ENCODE data around the gene DENND4C.
"Not testable (repeated sequence)": the region's sequence is repeated elsewhere in the genome, so short reads cannot be mapped to it uniquely, and the experiment has no call there.

The DENND4C gene

GRCh38 chr9:19232823-19233194 lies 2.3 kb downstream of the DENND4C start:
- peaks cover 13% of the 10 kb centered on the region for H3K36me3 Mint-ChIP-seq (ENCODE audit: insufficient read depth)
- ATAC-seq (replicated peaks) (no peak), DNase-seq (no peak)

DNA sequence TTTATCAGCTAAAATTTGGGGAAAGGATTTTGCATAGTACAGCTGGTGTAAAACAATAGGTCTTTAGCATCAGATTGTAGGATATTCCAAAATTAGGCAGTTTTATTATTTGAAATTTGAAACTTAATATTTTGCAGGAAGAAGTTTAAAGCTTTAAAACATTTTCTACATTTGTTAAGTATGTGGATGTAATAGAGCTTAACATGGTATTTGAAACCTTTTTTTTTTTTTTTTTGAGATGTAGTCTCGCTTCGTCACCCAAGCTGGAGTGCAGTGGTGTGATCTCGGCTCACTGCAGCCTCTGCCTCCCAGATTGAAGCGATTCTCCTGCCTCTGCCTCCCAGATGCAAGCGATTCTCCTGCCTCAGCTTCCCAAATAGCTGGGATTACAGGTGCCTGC lies 2.9 kb downstream of the DENND4C start:
- H3K27ac Mint-ChIP-seq: no peak overlapping the region
- no peak for ATAC-seq (replicated peaks)

More at GRCh38 chr9:19232823-19233194, 2.3 kb downstream of the DENND4C start:
- Mint-ChIP-seq H3K4me1 (ENCODE audit: low read depth in 2 of 2) (peaks cover 16 to 26% of the 10 kb centered on the region in 2 donors), H3K27ac (no peak overlapping the region), H3K9me3 (no peaks in the 10 kb centered on the region), H3K4me3 (no peak overlapping the region), H3K27me3 (no peaks in the 10 kb centered on the region)

DNA sequence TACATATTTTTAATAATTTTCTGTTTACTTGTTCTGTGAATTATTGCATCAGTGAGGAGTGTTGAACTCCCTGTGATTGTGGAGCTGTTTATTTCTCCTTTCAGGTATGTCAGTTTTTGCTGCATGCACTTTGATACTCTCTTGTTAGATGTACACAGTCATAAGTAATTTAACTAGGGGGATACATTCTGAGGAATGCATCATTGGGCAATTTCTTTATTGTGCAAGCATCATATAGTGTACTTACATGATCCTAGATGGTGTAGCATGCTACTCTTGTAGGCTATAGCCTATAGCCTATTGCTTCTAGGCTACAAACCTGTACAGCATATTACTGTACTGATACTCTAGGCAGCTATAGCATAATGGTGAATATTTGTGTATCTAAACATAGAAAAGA lies 9.5 kb downstream of the DENND4C start:
- Mint-ChIP-seq H3K36me3 (ENCODE audit: insufficient read depth) (peaks cover 22% of the 10 kb centered on the region), H3K4me3 (no peak overlapping the region), H3K9me3 (no peaks in the 10 kb centered on the region), H3K4me1 (ENCODE audit: low read depth in 2 of 2) (peaks cover 27 to 56% of the 10 kb centered on the region in 2 donors), H3K27me3 (no peaks in the 10 kb centered on the region), H3K27ac (peak overlapping the region; percentile 25 to 38)
- DNase-seq (no peak), ATAC-seq (replicated peaks) (no peak)

More for the DNA sequence above, 2.9 kb downstream of the DENND4C start:
- peaks cover 13% of the 10 kb centered on the region for H3K36me3 Mint-ChIP-seq (ENCODE audit: insufficient read depth)
- DNase-seq: no peak
- H3K9me3 Mint-ChIP-seq: no peaks in the 10 kb centered on the region
- H3K4me1 Mint-ChIP-seq (ENCODE audit: low read depth in 2 of 2): peaks cover 18 to 23% of the 10 kb centered on the region in 2 donors
- H3K27me3 Mint-ChIP-seq: no peaks in the 10 kb centered on the region
- H3K4me3 Mint-ChIP-seq: peak overlapping the region; percentile 46 to 49

DNA sequence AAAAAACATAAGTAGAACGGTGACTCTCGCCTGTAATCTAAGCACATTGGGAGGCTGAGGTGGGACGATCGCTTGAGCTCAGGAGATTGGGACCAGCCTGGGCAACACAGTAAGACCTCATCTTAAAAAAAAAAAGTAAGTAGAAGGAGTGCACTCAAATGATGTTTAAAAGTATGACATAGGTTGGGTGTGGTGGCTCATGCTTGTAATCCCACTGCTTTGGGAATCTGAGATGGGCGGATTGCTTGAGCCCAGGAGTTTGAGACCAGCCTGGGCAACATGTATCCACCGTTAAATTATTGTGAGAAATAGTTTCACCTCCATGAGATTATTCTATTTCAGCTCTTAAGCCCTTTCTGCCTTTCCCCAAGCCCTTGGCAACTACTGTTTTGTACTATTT lies 11.2 kb downstream of the DENND4C start:
- Mint-ChIP-seq H3K4me3 (no peak overlapping the region), H3K9me3 (no peaks in the 10 kb centered on the region), H3K4me1 (ENCODE audit: low read depth in 2 of 2) (peaks cover 28 to 58% of the 10 kb centered on the region in 2 donors), H3K36me3 (ENCODE audit: insufficient read depth) (peaks cover 32% of the 10 kb centered on the region), H3K27me3 (no peaks in the 10 kb centered on the region), H3K27ac (no peak overlapping the region)
- ATAC-seq (replicated peaks) (no peak), DNase-seq (no peak)

DNA sequence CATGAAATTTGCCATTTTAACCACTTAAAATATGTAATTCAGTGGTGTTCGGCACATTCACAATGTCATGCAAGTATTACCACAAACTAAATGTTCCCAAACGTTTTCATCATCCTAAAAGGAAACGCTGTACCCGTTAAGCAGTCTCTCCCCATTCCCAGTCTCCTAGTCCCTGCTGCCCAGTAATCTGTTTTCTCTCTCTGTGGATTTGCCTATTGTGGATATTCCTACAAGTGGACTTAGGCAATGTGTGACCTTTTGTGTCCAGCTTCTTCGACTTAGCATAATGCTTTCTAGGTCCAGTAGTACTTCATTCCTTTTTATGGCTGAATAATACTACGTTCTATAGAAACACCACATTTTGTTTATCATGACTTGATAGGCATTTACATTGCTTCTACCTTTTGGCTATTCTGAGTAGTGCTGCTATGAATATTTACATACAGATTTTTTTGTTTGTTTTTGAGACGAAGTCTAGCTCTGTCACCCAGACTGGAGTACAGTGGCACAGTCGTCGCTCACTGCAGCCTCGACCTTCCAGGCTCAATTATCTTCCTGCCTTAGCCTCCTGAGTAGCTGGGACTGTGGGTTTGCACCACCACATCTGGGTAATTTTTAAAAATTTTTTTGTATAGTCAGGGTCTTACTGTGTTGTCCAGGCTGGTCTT lies 13.0 kb downstream of the DENND4C start:
- H3K36me3 Mint-ChIP-seq (ENCODE audit: insufficient read depth): peaks cover 35% of the 10 kb centered on the region
- H3K4me1 Mint-ChIP-seq (ENCODE audit: low read depth in 2 of 2): peaks cover 38 to 72% of the 10 kb centered on the region in 2 donors
- H3K27ac Mint-ChIP-seq: peak overlapping the region; percentile 35 to 65
- ATAC-seq (replicated peaks) (no peak), DNase-seq (no peak)
- H3K9me3 Mint-ChIP-seq: no peaks in the 10 kb centered on the region
- H3K4me3 Mint-ChIP-seq: peak overlapping the region in 1 of 2 donors; percentile 3
- no peaks in the 10 kb centered on the region for H3K27me3 Mint-ChIP-seq

DNA sequence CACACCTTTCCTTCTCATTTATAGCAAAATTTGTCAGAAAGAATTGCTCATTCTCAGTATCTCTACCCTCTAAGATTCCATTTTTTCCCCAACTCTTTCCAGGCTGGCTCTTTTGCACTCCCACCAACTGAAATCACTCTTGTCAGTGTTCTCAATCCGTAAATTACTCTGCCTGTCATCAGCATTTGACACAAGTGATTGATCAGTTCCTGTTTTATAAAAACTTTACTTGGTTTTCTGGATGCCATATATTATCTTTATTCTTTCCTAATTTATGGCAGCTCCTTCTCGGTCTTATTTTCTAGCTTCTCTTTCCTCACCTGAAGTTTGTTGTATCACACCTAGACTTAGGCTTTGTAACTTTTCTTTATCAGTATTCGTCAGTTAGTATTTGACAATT lies 16.4 kb downstream of the DENND4C start:
- peaks cover 49 to 67% of the 10 kb centered on the region in 2 donors for H3K4me1 Mint-ChIP-seq (ENCODE audit: low read depth in 2 of 2)
- ATAC-seq (replicated peaks): no peak
- no peaks in the 10 kb centered on the region for H3K27me3 Mint-ChIP-seq
- H3K36me3 Mint-ChIP-seq (ENCODE audit: insufficient read depth): peaks cover 24% of the 10 kb centered on the region
- H3K4me3 Mint-ChIP-seq: no peak overlapping the region
- H3K27ac Mint-ChIP-seq: peak overlapping the region in 1 of 2 donors; percentile 67
- DNase-seq: no peak
- no peaks in the 10 kb centered on the region for H3K9me3 Mint-ChIP-seq

GRCh38 chr9:19247420-19247819 lies 16.9 kb downstream of the DENND4C start:
- Mint-ChIP-seq H3K27ac (peak overlapping the region; percentile 13 to 82), H3K4me1 (ENCODE audit: low read depth in 2 of 2) (peaks cover 49 to 66% of the 10 kb centered on the region in 2 donors), H3K9me3 (no peaks in the 10 kb centered on the region)

DNA sequence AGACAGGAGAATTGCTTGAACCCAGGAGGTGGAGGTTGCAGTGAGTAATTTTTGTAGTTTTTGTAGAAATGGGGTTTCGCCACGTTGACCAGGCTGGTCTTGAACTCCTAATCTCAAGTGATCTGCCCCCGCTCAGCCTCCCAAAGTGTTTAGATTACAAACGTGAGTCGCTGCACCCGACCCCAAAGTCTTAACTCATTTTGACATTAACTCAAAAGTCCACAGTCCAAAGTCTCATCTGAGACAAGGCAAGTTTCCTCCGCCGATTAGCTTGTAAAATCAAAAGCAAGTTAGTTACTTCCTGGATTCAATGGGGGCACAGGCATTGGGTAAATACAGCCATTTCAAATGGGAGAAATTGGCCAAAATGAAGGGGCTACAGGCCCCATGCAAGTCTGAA lies 19.9 kb downstream of the DENND4C start:
- H3K27ac Mint-ChIP-seq: peak overlapping the region in 1 of 2 donors; percentile 34
- H3K27me3 Mint-ChIP-seq: not testable (repeated sequence)

More at GRCh38 chr9:19247420-19247819, 16.9 kb downstream of the DENND4C start:
- Mint-ChIP-seq H3K27me3 (no peaks in the 10 kb centered on the region), H3K36me3 (ENCODE audit: insufficient read depth) (peaks cover 24% of the 10 kb centered on the region), H3K4me3 (no peak overlapping the region)
- no peak for DNase-seq
- ATAC-seq (replicated peaks): no peak

DNA sequence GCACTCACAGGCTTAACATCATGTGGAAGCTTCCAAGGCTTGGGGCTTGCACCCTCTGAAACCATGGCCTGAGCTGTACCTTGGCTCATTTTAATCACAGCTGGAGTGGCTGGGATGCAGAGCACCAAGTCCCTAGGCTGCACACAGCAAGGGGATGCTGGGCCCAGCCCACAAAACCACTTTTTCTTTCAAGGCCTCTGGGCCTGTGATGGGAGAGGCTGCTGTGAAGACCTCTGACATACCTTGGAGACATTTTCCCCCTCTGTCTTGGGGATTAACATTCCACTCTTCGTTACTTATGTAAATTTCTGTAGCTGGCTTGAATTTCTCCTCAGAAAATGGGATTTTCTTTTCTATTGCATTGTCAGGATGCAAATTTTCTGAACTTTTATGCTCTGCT lies 20.7 kb downstream of the DENND4C start:
- not testable (repeated sequence) for ATAC-seq (replicated peaks)

More for the DNA sequence above, 19.9 kb downstream of the DENND4C start:
- H3K4me1 Mint-ChIP-seq (ENCODE audit: low read depth in 2 of 2): peaks cover 57 to 80% of the 10 kb centered on the region in 2 donors
- not testable (repeated sequence) for H3K9me3 Mint-ChIP-seq; DNase-seq; H3K4me3 Mint-ChIP-seq; ATAC-seq (replicated peaks)
- H3K36me3 Mint-ChIP-seq (ENCODE audit: insufficient read depth): peaks cover 19% of the 10 kb centered on the region

DNA sequence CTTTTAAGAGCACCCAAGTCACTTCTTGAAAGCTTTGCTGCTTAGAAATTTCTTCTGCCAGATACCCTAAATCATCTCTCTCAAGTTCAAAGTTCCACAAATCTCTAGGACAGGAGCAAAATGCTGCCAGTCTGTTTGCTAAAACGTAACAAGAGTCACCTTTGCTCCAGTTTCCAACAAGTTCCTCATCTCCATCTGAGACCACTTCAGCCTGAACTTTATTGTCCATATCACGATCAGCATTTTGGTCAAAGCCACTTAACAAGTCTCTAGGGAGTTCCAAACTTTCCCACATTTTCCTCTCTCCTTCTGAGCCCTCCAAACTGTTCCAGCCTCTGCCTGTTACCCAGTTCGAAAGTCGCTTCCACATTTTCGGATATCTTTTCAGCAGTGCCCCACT lies 21.1 kb downstream of the DENND4C start:
- H3K27me3 Mint-ChIP-seq; H3K4me3 Mint-ChIP-seq; H3K9me3 Mint-ChIP-seq; H3K27ac Mint-ChIP-seq; ATAC-seq (replicated peaks); H3K36me3 Mint-ChIP-seq (ENCODE audit: insufficient read depth); DNase-seq: not testable (repeated sequence)
- peaks cover 52 to 69% of the 10 kb centered on the region in 2 donors for H3K4me1 Mint-ChIP-seq (ENCODE audit: low read depth in 2 of 2)

More for the DNA sequence above, 20.7 kb downstream of the DENND4C start:
- peaks cover 53 to 71% of the 10 kb centered on the region in 2 donors for H3K4me1 Mint-ChIP-seq (ENCODE audit: low read depth in 2 of 2)
- not testable (repeated sequence) for DNase-seq, H3K9me3 Mint-ChIP-seq, H3K27me3 Mint-ChIP-seq, H3K27ac Mint-ChIP-seq
- peak overlapping the region in 1 of 2 donors; percentile 51 for H3K4me3 Mint-ChIP-seq
- H3K36me3 Mint-ChIP-seq (ENCODE audit: insufficient read depth): peaks cover 10% of the 10 kb centered on the region

GRCh38 chr9:19252174-19252884 lies 21.8 kb downstream of the DENND4C start:
- ATAC-seq (replicated peaks) (no peak), DNase-seq (no peak)
- Mint-ChIP-seq H3K9me3 (no peaks in the 10 kb centered on the region), H3K27ac (peak overlapping the region; percentile 59 to 86), H3K4me3 (peak overlapping the region in 1 of 2 donors; percentile 33), H3K27me3 (no peaks in the 10 kb centered on the region), H3K36me3 (ENCODE audit: insufficient read depth) (peaks cover 14% of the 10 kb centered on the region), H3K4me1 (ENCODE audit: low read depth in 2 of 2) (peaks cover 48 to 65% of the 10 kb centered on the region in 2 donors)

GRCh38 chr9:19252885-19253219 lies 22.4 kb downstream of the DENND4C start:
- Mint-ChIP-seq H3K9me3 (no peaks in the 10 kb centered on the region), H3K4me1 (ENCODE audit: low read depth in 2 of 2) (peaks cover 48 to 64% of the 10 kb centered on the region in 2 donors), H3K4me3 (peak overlapping the region in 1 of 2 donors; percentile 33), H3K27me3 (no peaks in the 10 kb centered on the region), H3K27ac (peak overlapping the region; percentile 59 to 86), H3K36me3 (ENCODE audit: insufficient read depth) (peaks cover 16% of the 10 kb centered on the region)
- no peak for DNase-seq
- no peak for ATAC-seq (replicated peaks)

DNA sequence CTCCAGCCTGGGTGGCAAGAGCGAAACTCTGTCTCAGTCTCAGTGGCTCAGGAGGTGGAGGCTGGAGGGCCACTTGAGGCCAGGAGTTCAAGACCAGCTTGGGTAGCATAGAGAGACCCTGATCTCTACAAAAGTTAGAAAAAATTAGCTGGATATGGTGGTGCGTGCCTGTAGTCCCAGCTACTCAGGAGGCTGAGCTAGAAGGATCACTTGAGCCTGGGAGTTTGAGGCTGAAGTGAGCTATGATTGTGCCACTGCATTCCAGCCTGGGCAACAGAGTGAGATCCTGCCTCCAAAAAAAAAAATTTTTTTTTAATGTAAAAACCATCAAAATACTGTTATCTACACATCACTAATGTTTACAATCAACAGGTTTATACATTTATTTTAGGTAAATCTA lies 24.6 kb downstream of the DENND4C start:
- peak overlapping the region; percentile 20 to 35 for H3K27ac Mint-ChIP-seq
- peaks cover 44 to 63% of the 10 kb centered on the region in 2 donors for H3K4me1 Mint-ChIP-seq (ENCODE audit: low read depth in 2 of 2)
- H3K27me3 Mint-ChIP-seq: no peaks in the 10 kb centered on the region
- ATAC-seq (replicated peaks) (no peak), DNase-seq (no peak)
- no peak overlapping the region for H3K4me3 Mint-ChIP-seq
- H3K9me3 Mint-ChIP-seq: no peaks in the 10 kb centered on the region
- H3K36me3 Mint-ChIP-seq (ENCODE audit: insufficient read depth): peaks cover 12% of the 10 kb centered on the region

DNA sequence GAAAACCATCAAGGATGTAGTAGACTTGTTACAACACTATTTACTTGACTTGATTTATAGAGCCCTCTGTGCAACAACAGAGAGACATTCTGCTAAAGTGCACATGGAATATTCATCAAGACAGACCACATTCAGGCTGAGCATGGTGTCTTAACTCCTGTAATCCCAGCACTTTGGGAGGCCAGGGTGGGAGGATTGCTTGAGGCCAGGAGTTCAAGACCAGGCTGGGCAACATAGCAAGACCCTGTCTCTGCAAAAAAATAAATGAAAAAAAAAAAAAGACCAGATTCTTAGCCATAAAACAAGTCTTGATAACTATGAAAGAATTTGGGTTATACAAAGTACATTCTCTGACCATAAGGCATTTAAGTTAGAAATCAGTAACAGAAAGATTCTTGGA lies 25.3 kb downstream of the DENND4C start:
- Mint-ChIP-seq H3K36me3 (ENCODE audit: insufficient read depth) (peaks cover 11% of the 10 kb centered on the region), H3K9me3 (no peaks in the 10 kb centered on the region), H3K4me1 (ENCODE audit: low read depth in 2 of 2) (peaks cover 49 to 63% of the 10 kb centered on the region in 2 donors), H3K27ac (no peak overlapping the region), H3K4me3 (no peak overlapping the region), H3K27me3 (no peaks in the 10 kb centered on the region)
- no peak for ATAC-seq (replicated peaks)
- no peak for DNase-seq

Measured in effector memory CD8-positive, alpha-beta T cell (primary cell).